ENCODE measurements around the gene ZSWIM1.

The ZSWIM1 gene

DNA sequence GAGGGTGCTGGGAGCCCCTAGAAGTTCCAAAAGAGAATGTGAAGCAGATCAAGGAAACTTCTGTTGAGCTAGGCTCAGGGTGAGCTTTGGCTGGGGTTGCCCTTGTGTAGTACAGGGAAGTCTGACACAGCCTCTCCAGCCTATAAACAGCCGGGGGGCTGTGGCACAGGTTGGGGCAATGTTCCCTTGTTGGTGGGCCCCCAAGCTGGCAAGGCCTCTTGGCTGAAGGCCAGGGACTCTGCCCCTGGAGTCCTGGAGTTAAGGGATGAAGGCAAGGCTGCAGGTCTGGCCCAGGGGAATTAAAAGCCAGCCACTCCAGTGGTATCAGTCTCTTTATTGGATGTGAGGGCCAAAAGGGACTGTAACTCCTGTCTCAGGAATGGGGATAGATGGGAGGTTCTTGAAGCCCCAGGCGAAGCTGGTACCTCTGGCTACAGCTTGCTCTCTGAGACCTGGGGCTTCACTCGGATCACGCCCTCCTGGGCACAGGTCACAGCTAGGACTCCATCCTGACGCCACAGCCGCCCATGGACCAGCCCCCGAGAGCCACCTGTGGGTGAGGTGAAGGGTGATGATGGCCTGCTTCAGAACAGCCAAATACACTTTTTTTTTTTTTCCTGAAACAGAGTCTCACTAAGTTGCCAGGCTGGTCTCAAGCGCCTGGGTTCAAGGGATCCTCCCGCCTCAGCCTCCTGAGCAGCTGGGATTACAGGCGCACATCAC is 39.5 kb upstream of the ZSWIM1 start:
- H3K27ac ChIP-seq (ENCODE audit: low read length) = no peak overlapping the region
- TF ChIP-seq, protein P1, sequence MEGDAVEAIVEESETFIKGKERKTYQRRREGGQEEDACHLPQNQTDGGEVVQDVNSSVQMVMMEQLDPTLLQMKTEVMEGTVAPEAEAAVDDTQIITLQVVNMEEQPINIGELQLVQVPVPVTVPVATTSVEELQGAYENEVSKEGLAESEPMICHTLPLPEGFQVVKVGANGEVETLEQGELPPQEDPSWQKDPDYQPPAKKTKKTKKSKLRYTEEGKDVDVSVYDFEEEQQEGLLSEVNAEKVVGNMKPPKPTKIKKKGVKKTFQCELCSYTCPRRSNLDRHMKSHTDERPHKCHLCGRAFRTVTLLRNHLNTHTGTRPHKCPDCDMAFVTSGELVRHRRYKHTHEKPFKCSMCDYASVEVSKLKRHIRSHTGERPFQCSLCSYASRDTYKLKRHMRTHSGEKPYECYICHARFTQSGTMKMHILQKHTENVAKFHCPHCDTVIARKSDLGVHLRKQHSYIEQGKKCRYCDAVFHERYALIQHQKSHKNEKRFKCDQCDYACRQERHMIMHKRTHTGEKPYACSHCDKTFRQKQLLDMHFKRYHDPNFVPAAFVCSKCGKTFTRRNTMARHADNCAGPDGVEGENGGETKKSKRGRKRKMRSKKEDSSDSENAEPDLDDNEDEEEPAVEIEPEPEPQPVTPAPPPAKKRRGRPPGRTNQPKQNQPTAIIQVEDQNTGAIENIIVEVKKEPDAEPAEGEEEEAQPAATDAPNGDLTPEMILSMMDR (IDR thresholded peaks at IDR 0.05; ENCODE audit: borderline replicate concordance, extremely low read depth, low read length, poor library complexity, severe bottlenecking) = no peak
- no peak for TF ChIP-seq EZH2 (IDR thresholded peaks at IDR 0.05; ENCODE audit: borderline replicate concordance, low read depth, low read length, severe bottlenecking)
- ATAC-seq (ENCODE audit: insufficient read depth, low read depth) (no peak), DNase-seq (no peak)
- 0 out of 2 replicates have a peak, but pooled peaks cover 2% of the 10 kb centered on the region for H4K20me1 ChIP-seq (ENCODE audit: insufficient read depth, low read length)
- H3K27me3 ChIP-seq (ENCODE audit: insufficient read depth, low read length, poor library complexity) = no peaks in the 10 kb centered on the region
- no peaks in the 10 kb centered on the region for H3K4me1 ChIP-seq (ENCODE audit: insufficient read depth, low read length)
- H3K4me2 ChIP-seq (ENCODE audit: insufficient read depth, low read length) = no peak overlapping the region
- no peaks in the 10 kb centered on the region for H3K79me2 ChIP-seq (ENCODE audit: insufficient read depth, low read length)
- no peak overlapping the region for H2AFZ ChIP-seq (ENCODE audit: low read depth, low read length)
- no peak overlapping the region for H3K4me3 ChIP-seq (ENCODE audit: low read depth in 1 of 2, low read length in 2 of 2)
- H3K9me3 ChIP-seq (ENCODE audit: insufficient read depth, low read length, severe bottlenecking) = no peaks in the 10 kb centered on the region
- H3K9ac ChIP-seq (ENCODE audit: low read depth, low read length) = no peak overlapping the region
- H3K36me3 ChIP-seq (ENCODE audit: insufficient read depth, low read length) = peaks cover 60% of the 10 kb centered on the region

DNA sequence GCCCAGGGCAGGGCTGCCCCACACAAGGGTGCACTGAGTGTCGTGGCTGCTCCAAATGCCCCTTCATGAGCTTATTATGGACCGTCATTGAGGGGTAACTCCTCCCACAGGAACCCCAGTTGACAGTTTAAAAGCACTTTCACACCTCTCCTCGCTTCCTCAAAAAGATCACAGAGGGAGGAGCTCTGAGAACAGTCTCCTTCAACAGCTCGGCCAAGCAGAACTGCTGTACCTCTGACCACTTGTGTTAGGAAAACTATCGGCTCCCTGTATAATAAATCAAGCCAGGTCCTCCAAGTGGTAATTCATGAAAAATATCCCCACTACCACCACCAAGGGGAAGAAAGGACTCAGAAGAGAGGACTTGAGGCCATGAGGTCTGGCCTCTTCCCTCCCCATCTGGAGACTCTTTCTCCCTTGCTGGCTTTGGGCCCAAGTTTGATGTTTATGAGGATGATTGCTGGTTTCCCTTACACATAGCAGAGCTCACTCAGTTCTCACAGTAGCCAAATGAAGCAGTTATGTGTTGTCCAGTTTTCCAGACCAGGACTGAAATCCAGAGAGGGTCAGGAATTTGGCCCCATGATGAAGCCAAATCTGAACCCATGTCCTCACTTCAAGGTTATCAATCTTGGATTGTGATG is 38.7 kb upstream of the ZSWIM1 start:
- no peaks in the 10 kb centered on the region for H3K27me3 ChIP-seq (ENCODE audit: insufficient read depth, low read length, poor library complexity)
- H2AFZ ChIP-seq (ENCODE audit: low read depth, low read length) = no peak overlapping the region
- no peaks in the 10 kb centered on the region for H3K79me2 ChIP-seq (ENCODE audit: insufficient read depth, low read length)
- no peak for ATAC-seq (ENCODE audit: insufficient read depth, low read depth)
- peaks cover 64% of the 10 kb centered on the region for H3K36me3 ChIP-seq (ENCODE audit: insufficient read depth, low read length)
- H3K9me3 ChIP-seq (ENCODE audit: insufficient read depth, low read length, severe bottlenecking) = no peaks in the 10 kb centered on the region
- no peak overlapping the region for H3K4me3 ChIP-seq (ENCODE audit: low read depth in 1 of 2, low read length in 2 of 2)
- no peaks in the 10 kb centered on the region for H3K4me1 ChIP-seq (ENCODE audit: insufficient read depth, low read length)
- no peak overlapping the region for H3K27ac ChIP-seq (ENCODE audit: low read length)
- TF ChIP-seq, protein P1 (IDR thresholded peaks at IDR 0.05; ENCODE audit: borderline replicate concordance, extremely low read depth, low read length, poor library complexity, severe bottlenecking) = no peak
- TF ChIP-seq EZH2 (IDR thresholded peaks at IDR 0.05; ENCODE audit: borderline replicate concordance, low read depth, low read length, severe bottlenecking) = no peak
- 0 out of 2 replicates have a peak, but pooled peaks cover 2% of the 10 kb centered on the region for H4K20me1 ChIP-seq (ENCODE audit: insufficient read depth, low read length)
- no peak overlapping the region for H3K9ac ChIP-seq (ENCODE audit: low read depth, low read length)
- no peak overlapping the region for H3K4me2 ChIP-seq (ENCODE audit: insufficient read depth, low read length)
- DNase-seq = no peak

DNA sequence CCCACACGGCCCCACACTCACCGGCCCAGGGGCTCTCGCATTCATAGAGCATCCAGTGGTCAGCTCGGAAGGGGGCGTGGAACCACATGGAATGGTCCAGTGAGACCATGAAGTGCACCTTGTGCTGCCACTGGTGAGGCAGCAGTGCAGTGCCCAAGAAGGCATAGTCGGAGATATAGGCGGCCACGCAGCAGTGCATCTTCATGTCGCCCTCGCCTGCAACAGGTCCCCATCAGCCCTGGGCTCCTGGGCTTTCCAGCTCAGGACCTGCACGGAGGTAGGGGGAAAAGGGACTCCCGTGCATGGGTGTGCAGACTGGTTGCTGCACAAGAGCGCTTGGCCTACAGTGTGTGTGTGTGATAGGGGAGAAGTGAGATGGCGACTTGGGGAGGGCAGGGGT is 37.5 kb upstream of the ZSWIM1 start:
- Histone ChIP-seq H3K27me3 (ENCODE audit: insufficient read depth, low read length, poor library complexity) (no peaks in the 10 kb centered on the region), H4K20me1 (ENCODE audit: insufficient read depth, low read length) (peaks cover 3% of the 10 kb centered on the region; the same call in 1 of the 2 replicates), H2AFZ (ENCODE audit: low read depth, low read length) (no peak overlapping the region), H3K79me2 (ENCODE audit: insufficient read depth, low read length) (no peaks in the 10 kb centered on the region), H3K4me2 (ENCODE audit: insufficient read depth, low read length) (no peak overlapping the region), H3K9ac (ENCODE audit: low read depth, low read length) (no peak overlapping the region), H3K4me3 (ENCODE audit: low read depth in 1 of 2, low read length in 2 of 2) (no peak overlapping the region), H3K27ac (ENCODE audit: low read length) (no peak overlapping the region), H3K36me3 (ENCODE audit: insufficient read depth, low read length) (peaks cover 70% of the 10 kb centered on the region), H3K9me3 (ENCODE audit: insufficient read depth, low read length, severe bottlenecking) (no peaks in the 10 kb centered on the region), H3K4me1 (ENCODE audit: insufficient read depth, low read length) (no peaks in the 10 kb centered on the region)
- DNase-seq (no peak), ATAC-seq (ENCODE audit: insufficient read depth, low read depth) (no peak)
- no peak for TF ChIP-seq EZH2 (IDR thresholded peaks at IDR 0.05; ENCODE audit: borderline replicate concordance, low read depth, low read length, severe bottlenecking)
- TF ChIP-seq, protein P1 (IDR thresholded peaks at IDR 0.05; ENCODE audit: borderline replicate concordance, extremely low read depth, low read length, poor library complexity, severe bottlenecking) = no peak
